MM.1S (cell line): ENCODE measurements around the gene TDRD12.

Experiments used
- EZH2 ChIP-seq: fragments of 300-600 bp; sonication (generic); optimal IDR thresholded peaks from 2 replicates; pipeline ENCODE3; 2017; ENCODE audit warnings: low read depth, mild to moderate bottlenecking, antibody characterized with exemption, low read length, mixed read lengths
- EZH2phosphoT487 ChIP-seq: fragments of 300-600 bp; sonication (generic); IDR thresholded peaks from 2 replicates; pipeline ENCODE4 v1.6.1; 2018; ENCODE audit warnings: antibody characterized with exemption, low read length
- TF ChIP-seq, protein P1 (sequence below): fragments of 300-600 bp; sonication (generic); IDR thresholded peaks from 2 replicates; pipeline ENCODE4 v1.5.1; 2016; ENCODE audit warnings: antibody characterized with exemption, low read length, mixed read lengths

- TF ChIP-seq EZH2, result no peak
- TF ChIP-seq, protein P1, sequence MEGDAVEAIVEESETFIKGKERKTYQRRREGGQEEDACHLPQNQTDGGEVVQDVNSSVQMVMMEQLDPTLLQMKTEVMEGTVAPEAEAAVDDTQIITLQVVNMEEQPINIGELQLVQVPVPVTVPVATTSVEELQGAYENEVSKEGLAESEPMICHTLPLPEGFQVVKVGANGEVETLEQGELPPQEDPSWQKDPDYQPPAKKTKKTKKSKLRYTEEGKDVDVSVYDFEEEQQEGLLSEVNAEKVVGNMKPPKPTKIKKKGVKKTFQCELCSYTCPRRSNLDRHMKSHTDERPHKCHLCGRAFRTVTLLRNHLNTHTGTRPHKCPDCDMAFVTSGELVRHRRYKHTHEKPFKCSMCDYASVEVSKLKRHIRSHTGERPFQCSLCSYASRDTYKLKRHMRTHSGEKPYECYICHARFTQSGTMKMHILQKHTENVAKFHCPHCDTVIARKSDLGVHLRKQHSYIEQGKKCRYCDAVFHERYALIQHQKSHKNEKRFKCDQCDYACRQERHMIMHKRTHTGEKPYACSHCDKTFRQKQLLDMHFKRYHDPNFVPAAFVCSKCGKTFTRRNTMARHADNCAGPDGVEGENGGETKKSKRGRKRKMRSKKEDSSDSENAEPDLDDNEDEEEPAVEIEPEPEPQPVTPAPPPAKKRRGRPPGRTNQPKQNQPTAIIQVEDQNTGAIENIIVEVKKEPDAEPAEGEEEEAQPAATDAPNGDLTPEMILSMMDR, result no peak
- no peak for TF ChIP-seq EZH2phosphoT487
Measured at GRCh38 chr19:32773126-32773525, 53.6 kb downstream of the TDRD12 start.
